ENCODE results near the gene PTPRZ1. TPM values are rescaled to one million over a fixed set of nuclear protein-coding genes. Genes with fewer than 3 reads are reported as not detected.

The PTPRZ1 gene
- total and polyA plus RNA-seq, 2 of the 8 experiments (the other 6 are each of a cell fraction or from before 2014, with no cell fraction given): 112 to 135 TPM

DNA sequence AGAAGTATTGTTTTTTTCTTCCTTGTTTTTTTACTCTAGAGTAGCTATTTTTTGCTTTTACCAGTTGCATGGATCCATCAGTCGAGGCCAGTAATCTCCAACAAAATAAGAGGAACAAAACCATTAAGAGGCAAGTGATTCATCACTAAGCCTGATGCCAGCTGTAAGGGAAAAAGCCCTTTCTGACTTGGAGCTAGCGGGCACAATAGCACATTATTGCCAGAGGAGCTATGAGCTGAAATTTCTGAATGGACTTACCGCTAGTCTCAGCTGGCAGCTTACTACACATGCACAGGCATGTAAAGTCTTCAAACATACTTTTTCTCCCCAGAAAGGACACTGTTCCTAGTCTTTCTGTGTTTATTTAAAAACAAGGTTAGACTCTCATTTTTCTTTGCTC, 41.6 kb upstream of the PTPRZ1 start:
- H3K79me1 ChIP-seq (ENCODE audit: low read depth, low read length): no peaks in the 10 kb centered on the region
- H3K4ac ChIP-seq (replicated peaks; ENCODE audit: insufficient read length, low read depth, low read length): no peak overlapping the region
- no peak overlapping the region for H2BK15ac ChIP-seq (ENCODE audit: low read length)
- no peak overlapping the region for H2BK120ac ChIP-seq (replicated peaks; ENCODE audit: low read depth, low read length)
- H3K9ac ChIP-seq (replicated peaks in 1 of 4; ENCODE audit: extremely low read depth in 1 of 4, low read depth in 3 of 4, low read length in 3 of 4): no peak overlapping the region
- no peak overlapping the region for H4K91ac ChIP-seq (replicated peaks; ENCODE audit: insufficient read length, low read length)
- no peaks in the 10 kb centered on the region; the same call in 1 of the 2 replicates for H3K23me2 ChIP-seq (ENCODE audit: low read depth, low read length)
- no peak overlapping the region for H2AFZ ChIP-seq (ENCODE audit: low read length)
- FAIRE-seq (no peak), DNase-seq (ENCODE audit: low read depth in 1 of 2, low spot score in 2 of 2) (no peak)
- ChIA-PET POLR2A (ENCODE audit: partially characterized antibody) (no interaction called here), CTCF (ENCODE audit: partially characterized antibody) (interaction anchor here (0.8 to 1.4 kb wide), 3 partner anchors 9 to 163 kb away, joined by 3 to 5 read pairs (median 3); no protein-coding TSS in a partner anchor)
- no peak overlapping the region for H3K4me3 ChIP-seq (ENCODE audit: extremely low read depth in 1 of 4, insufficient read depth in 2 of 4, low read depth in 3 of 4, low read length in 4 of 4)
- H2AK5ac ChIP-seq (ENCODE audit: low read depth, low read length): no peak overlapping the region
- 89% methylated on average over 3 of the region's 3 CpGs; no CpG with 5 or more reads in 1 of the 2 experiments for WGBS, 2 experiments (ENCODE audit: extremely low coverage in 1 of 2, insufficient coverage in 1 of 2, insufficient read length in 1 of 2, insufficient replicate concordance in 2 of 2, low coverage in 1 of 2, low lambda C conversion rate in 2 of 2, missing lambda C conversion rate in 1 of 2)
- no peak overlapping the region for H2BK5ac ChIP-seq (ENCODE audit: low read depth, low read length)
- H4K8ac ChIP-seq (ENCODE audit: extremely low read depth, insufficient read depth, low read length): no peak overlapping the region
- H3K79me2 ChIP-seq (ENCODE audit: control insufficient read depth in 1 of 2, insufficient read depth in 2 of 2, low read length in 2 of 2): no peaks in the 10 kb centered on the region
- no peak overlapping the region for H3K18ac ChIP-seq (ENCODE audit: extremely low read depth, low read length)
- H3K9me3 ChIP-seq (ENCODE audit: insufficient read depth in 2 of 2, low read depth in 1 of 2, low read length in 1 of 2): no peaks in the 10 kb centered on the region
- H3K27me3 ChIP-seq (replicated peaks in 1 of 4; ENCODE audit: control insufficient read depth in 3 of 4, extremely low read depth in 1 of 4, insufficient read depth in 3 of 4, low read length in 3 of 4): no peaks in the 10 kb centered on the region
- no peaks in the 10 kb centered on the region for H3K4me1 ChIP-seq (replicated peaks in 1 of 4; ENCODE audit: control insufficient read depth in 3 of 4, insufficient read depth in 4 of 4, low read length in 3 of 4)
- H3K36me3 ChIP-seq (ENCODE audit: control insufficient read depth in 2 of 4, insufficient read depth in 4 of 4, low read length in 3 of 4): no peaks in the 10 kb centered on the region
- no peak overlapping the region for H4K5ac ChIP-seq (ENCODE audit: insufficient read length, low read depth, low read length)
- no peak overlapping the region for H2BK12ac ChIP-seq (ENCODE audit: low read depth, low read length)
- no peak overlapping the region for H3K56ac ChIP-seq (replicated peaks; ENCODE audit: insufficient read length, low read depth, low read length)
- no peak overlapping the region for H3K27ac ChIP-seq (ENCODE audit: low read depth, low read length)
- H4K20me1 ChIP-seq (replicated peaks in 1 of 2; ENCODE audit: control insufficient read depth in 1 of 2, insufficient read depth in 2 of 2, low read length in 2 of 2): no peaks in the 10 kb centered on the region
- no peak overlapping the region for H3K23ac ChIP-seq (ENCODE audit: insufficient read length)
- H2BK20ac ChIP-seq (ENCODE audit: low read length): peak overlapping the region; percentile 51; the same call in 1 of the 2 replicates
- no peak overlapping the region for H3K4me2 ChIP-seq (ENCODE audit: insufficient read depth in 1 of 2, low read depth in 2 of 2, low read length in 2 of 2)
- no peak overlapping the region for H3K14ac ChIP-seq (ENCODE audit: insufficient read length)
- TF ChIP-seq EGR1 (IDR thresholded peaks at IDR 0.05; ENCODE audit: borderline replicate concordance, low read depth, low read length): no peak
- no peak for TF ChIP-seq CBX8 (IDR thresholded peaks at IDR 0.05; ENCODE audit: borderline replicate concordance, low read depth, low read length)
- no peak for TF ChIP-seq RBBP5 (IDR thresholded peaks at IDR 0.05; ENCODE audit: borderline replicate concordance, low read depth, low read length)
- TF ChIP-seq KDM1A (IDR thresholded peaks at IDR 0.05; ENCODE audit: borderline replicate concordance, low read length): no peak
- no peak for TF ChIP-seq SUZ12 (IDR thresholded peaks at IDR 0.05; ENCODE audit: low read length)
- no peak for TF ChIP-seq USF2 (IDR thresholded peaks at IDR 0.05; ENCODE audit: low read length)
- TF ChIP-seq, protein P1, sequence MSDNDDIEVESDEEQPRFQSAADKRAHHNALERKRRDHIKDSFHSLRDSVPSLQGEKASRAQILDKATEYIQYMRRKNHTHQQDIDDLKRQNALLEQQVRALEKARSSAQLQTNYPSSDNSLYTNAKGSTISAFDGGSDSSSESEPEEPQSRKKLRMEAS (IDR thresholded peaks at IDR 0.05): no peak
- TF ChIP-seq GTF2F1 (IDR thresholded peaks at IDR 0.05; ENCODE audit: borderline replicate concordance, low read depth, low read length): no peak
- no peak for TF ChIP-seq TAF7 (optimal IDR thresholded peaks at IDR 0.05; ENCODE audit: borderline replicate concordance, low read depth, low read length)
- TF ChIP-seq NRF1 (IDR thresholded peaks at IDR 0.05; ENCODE audit: low read depth, low read length): no peak
- TF ChIP-seq SP2 (IDR thresholded peaks at IDR 0.05; ENCODE audit: low read length): no peak
- TF ChIP-seq CHD2 (IDR thresholded peaks at IDR 0.05; ENCODE audit: low read length): no peak
- no peak for TF ChIP-seq CREB1 (IDR thresholded peaks at IDR 0.05)
- no peak for TF ChIP-seq SAP30 (IDR thresholded peaks at IDR 0.05; ENCODE audit: insufficient read depth, insufficient replicate concordance, low read length)

All from H1 (cell line).